Hepatocyte (in vitro differentiated cells): ENCODE measurements around the gene IGFLR1. TPM values are rescaled to one million over a fixed set of nuclear protein-coding genes. Genes with fewer than 3 reads are reported as not detected.

Experiments
- DNase-seq: peaks from one replicate; pipeline ENCODE4 v3.0.0-alpha.2; 2016; ENCODE audit warnings: low spot score
- H2AFZ ChIP-seq: fragments of 200-600 bp; sonication (generic); 2 replicates; pipeline ENCODE4 v1.6.0; 2016; ENCODE audit warnings: antibody characterized with exemption, mild to moderate bottlenecking
- H3K27ac ChIP-seq: fragments of 200-600 bp; sonication (generic); 2 replicates; pipeline ENCODE4 v1.5.1; 2016; ENCODE audit warnings: mild to moderate bottlenecking
- H3K27me3 ChIP-seq: fragments of 200-600 bp; sonication (generic); 2 replicates; pipeline ENCODE4 v1.6.1; 2016
- H3K36me3 ChIP-seq: fragments of 200-600 bp; sonication (generic); replicated peaks from 2 replicates; pipeline ENCODE4 v1.5.1; 2016; ENCODE audit warnings: low read depth; ENCODE audit not compliant: insufficient read depth
- H3K4me1 ChIP-seq: fragments of 200-600 bp; sonication (generic); 2 replicates; pipeline ENCODE4 v1.5.1; 2016; ENCODE audit warnings: mild to moderate bottlenecking, moderate library complexity; ENCODE audit not compliant: insufficient read depth
- H3K4me2 ChIP-seq: fragments of 200-600 bp; sonication (generic); 2 replicates; pipeline ENCODE4 v1.6.0; 2016
- H3K4me3 ChIP-seq: fragments of 200-600 bp; sonication (generic); 2 replicates; pipeline ENCODE4 v1.5.1; 2016; ENCODE audit warnings: mild to moderate bottlenecking
- H3K79me2 ChIP-seq: fragments of 200-600 bp; sonication (generic); 2 replicates; pipeline ENCODE4 v1.6.0; 2017; ENCODE audit warnings: mild to moderate bottlenecking
- H3K9me2 ChIP-seq: fragments of 200-600 bp; sonication (generic); replicated peaks from 2 replicates; pipeline ENCODE4 v1.6.0; 2017; ENCODE audit warnings: mild to moderate bottlenecking; ENCODE audit not compliant: insufficient read depth
- H3K9me3 ChIP-seq: fragments of 200-600 bp; sonication (generic); 2 replicates; pipeline ENCODE4 v1.5.1; 2016; ENCODE audit warnings: low read depth, mild to moderate bottlenecking
- H4K20me1 ChIP-seq: fragments of 200-600 bp; sonication (generic); 2 replicates; pipeline ENCODE4 v1.6.0; 2016; ENCODE audit warnings: mild to moderate bottlenecking; ENCODE audit not compliant: insufficient read depth, poor library complexity, severe bottlenecking
- EZH2 ChIP-seq: fragments of 200-600 bp; sonication (generic); IDR thresholded peaks from 2 replicates; pipeline ENCODE4 v1.6.1; 2016; ENCODE audit warnings: antibody characterized with exemption, mild to moderate bottlenecking, borderline replicate concordance
- EZH2phosphoT487 ChIP-seq: fragments of 200-600 bp; sonication (generic); IDR thresholded peaks from one replicate; pipeline ENCODE4 v1.6.1; 2018; ENCODE audit warnings: antibody characterized with exemption, mild to moderate bottlenecking, low read depth, moderate library complexity; ENCODE audit not compliant: unreplicated experiment, severe bottlenecking
- WGBS: methylation state at CpG from one replicate; pipeline ENCODE4 v1.1.6; 2016; ENCODE audit warnings: low lambda C conversion rate; ENCODE audit errors: missing lambda C conversion rate; 5-methylcytosine and 5-hydroxymethylcytosine counted together
- polyA plus RNA-seq: library from polyadenylated mRNA; unstranded; fragments of >200 nt; fragmentation: Nextera tagmentation; extraction: Ambion mirVana; gene quantifications from 2 replicates; pipeline ENCODE4 v1.2.1, GENCODE V29; 2016
- total RNA-seq: library from RNA; depleted of rRNA; stranded (reverse); fragments of >200 nt; gene quantifications from 2 replicates; pipeline ENCODE4 v1.2.3, GENCODE V29; 2014
- TF ChIP-seq, protein P1 (sequence below): fragments of 200-600 bp; sonication (generic); IDR thresholded peaks from 2 replicates; pipeline ENCODE4 v1.5.1; 2016; ENCODE audit warnings: antibody characterized with exemption, mild to moderate bottlenecking; ENCODE audit not compliant: poor library complexity

Gene IGFLR1
- total and polyA plus RNA-seq, 2 experiments from 2014 or later = 4.5 to 5.6 TPM

DNA sequence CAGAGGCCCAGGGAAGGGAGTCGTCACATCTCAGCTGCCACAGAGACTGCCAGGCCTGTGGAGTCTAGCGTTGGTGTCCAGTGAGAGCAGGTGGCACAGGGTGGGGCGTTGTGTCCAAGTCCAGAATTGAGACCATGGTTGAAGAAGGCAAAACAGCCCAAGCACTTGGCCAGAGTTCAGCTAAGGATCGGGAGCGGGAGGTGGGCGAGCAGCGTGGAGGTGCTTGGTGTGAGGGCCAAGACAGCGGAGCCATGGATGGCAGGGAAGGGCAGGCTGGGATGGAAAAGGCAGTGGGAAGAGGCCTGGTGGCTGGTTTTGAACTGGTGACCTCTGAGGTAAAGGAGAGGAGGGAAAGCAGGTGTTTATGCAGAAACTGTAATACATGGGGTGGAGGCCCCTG is 8.0 kb downstream of the IGFLR1 start:
- TF ChIP-seq, protein P1, sequence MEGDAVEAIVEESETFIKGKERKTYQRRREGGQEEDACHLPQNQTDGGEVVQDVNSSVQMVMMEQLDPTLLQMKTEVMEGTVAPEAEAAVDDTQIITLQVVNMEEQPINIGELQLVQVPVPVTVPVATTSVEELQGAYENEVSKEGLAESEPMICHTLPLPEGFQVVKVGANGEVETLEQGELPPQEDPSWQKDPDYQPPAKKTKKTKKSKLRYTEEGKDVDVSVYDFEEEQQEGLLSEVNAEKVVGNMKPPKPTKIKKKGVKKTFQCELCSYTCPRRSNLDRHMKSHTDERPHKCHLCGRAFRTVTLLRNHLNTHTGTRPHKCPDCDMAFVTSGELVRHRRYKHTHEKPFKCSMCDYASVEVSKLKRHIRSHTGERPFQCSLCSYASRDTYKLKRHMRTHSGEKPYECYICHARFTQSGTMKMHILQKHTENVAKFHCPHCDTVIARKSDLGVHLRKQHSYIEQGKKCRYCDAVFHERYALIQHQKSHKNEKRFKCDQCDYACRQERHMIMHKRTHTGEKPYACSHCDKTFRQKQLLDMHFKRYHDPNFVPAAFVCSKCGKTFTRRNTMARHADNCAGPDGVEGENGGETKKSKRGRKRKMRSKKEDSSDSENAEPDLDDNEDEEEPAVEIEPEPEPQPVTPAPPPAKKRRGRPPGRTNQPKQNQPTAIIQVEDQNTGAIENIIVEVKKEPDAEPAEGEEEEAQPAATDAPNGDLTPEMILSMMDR = no peak
- no peak for TF ChIP-seq EZH2
- no peak for TF ChIP-seq EZH2phosphoT487

DNA sequence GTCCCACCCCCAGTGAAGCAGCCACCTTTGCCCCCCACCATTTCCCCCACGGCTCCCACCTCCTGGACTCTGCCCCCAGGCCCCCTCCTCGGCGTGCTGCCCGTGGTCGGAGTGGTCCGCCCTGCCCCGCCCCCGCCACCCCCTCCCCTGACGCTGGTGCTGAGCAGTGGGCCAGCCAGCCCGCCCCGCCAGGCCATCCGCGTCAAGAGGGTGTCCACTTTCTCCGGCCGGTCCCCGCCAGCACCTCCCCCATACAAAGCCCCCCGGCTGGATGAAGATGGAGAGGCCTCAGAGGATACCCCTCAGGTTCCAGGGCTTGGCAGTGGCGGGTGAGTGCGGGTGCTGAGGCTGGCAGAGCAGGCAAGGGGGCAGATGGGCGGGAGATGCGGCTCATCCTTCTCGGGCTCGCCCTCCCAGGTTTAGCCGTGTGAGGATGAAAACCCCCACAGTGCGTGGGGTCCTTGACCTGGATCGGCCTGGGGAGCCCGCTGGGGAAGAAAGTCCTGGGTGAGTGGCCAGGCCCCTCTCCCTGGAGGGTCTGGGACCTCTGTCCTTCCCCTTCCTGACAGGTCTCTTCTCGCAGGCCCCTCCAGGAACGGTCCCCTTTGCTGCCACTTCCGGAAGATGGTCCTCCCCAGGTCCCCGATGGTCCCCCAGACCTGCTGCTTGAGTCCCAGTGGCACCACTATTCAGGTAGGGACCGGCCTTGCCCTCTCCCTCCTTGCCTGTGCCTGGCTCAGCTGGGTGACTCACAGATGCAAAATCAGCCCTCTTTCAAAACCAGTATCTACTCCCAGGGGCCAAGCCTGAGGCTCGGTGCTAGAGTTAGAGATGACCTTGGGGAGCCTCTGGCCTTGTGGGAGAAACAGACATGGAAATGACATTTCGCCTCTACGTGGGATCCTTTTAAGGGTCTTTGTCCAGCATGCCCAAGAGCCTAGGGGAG is 8.8 kb downstream of the IGFLR1 start:
- H3K9me3 ChIP-seq = no peaks in the 10 kb centered on the region
- no peak overlapping the region for H2AFZ ChIP-seq
- no peak overlapping the region for H3K27ac ChIP-seq
- H3K4me3 ChIP-seq = no peak overlapping the region
- H3K4me1 ChIP-seq = no peaks in the 10 kb centered on the region
- H3K36me3 ChIP-seq = no peaks in the 10 kb centered on the region
- H3K79me2 ChIP-seq = no peaks in the 10 kb centered on the region
- no peaks in the 10 kb centered on the region for H3K9me2 ChIP-seq
- DNase-seq = no peak
- WGBS = 96% methylated on average over 22 of the region's 35 CpGs
- no peak overlapping the region for H3K4me2 ChIP-seq
- no peaks in the 10 kb centered on the region for H3K27me3 ChIP-seq
- no peaks in the 10 kb centered on the region for H4K20me1 ChIP-seq
- TF ChIP-seq EZH2phosphoT487 (no peak), EZH2 (no peak)
- TF ChIP-seq, protein P1 = no peak

More for the DNA sequence above, 8.0 kb downstream of the IGFLR1 start:
- H3K36me3 ChIP-seq = no peaks in the 10 kb centered on the region
- 97% methylated on average over 8 of the region's 8 CpGs for WGBS
- no peak overlapping the region for H2AFZ ChIP-seq
- no peaks in the 10 kb centered on the region for H3K4me1 ChIP-seq
- H4K20me1 ChIP-seq = no peaks in the 10 kb centered on the region
- no peak overlapping the region for H3K4me3 ChIP-seq
- no peaks in the 10 kb centered on the region for H3K9me3 ChIP-seq
- no peaks in the 10 kb centered on the region for H3K79me2 ChIP-seq
- no peak overlapping the region for H3K27ac ChIP-seq
- no peaks in the 10 kb centered on the region for H3K27me3 ChIP-seq
- no peak for DNase-seq
- H3K4me2 ChIP-seq = no peak overlapping the region
- no peaks in the 10 kb centered on the region for H3K9me2 ChIP-seq

DNA sequence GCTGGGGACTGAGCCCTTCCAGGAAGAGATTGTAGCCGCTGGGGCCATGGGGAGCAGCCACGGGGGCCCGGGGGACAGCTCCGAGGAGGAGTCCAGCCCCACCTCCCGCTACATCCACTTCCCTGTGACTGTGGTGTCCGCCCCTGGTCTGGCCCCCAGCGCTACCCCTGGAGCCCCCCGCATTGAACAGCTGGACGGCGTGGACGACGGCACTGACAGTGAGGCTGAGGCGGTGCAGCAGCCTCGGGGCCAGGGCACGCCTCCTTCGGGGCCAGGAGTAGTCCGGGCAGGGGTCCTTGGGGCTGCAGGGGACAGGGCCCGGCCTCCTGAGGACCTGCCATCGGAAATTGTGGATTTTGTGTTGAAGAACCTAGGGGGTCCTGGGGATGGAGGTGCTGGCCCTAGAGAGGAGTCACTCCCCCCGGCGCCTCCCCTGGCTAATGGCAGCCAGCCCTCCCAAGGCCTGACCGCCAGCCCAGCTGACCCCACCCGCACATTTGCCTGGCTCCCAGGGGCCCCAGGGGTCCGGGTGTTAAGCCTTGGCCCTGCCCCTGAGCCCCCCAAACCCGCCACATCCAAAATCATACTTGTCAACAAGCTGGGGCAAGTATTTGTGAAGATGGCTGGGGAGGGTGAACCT is 9.6 kb downstream of the IGFLR1 start:
- Histone ChIP-seq H2AFZ (no peak overlapping the region), H3K27ac (no peak overlapping the region), H3K27me3 (no peaks in the 10 kb centered on the region), H4K20me1 (no peaks in the 10 kb centered on the region), H3K9me2 (no peaks in the 10 kb centered on the region), H3K79me2 (no peaks in the 10 kb centered on the region), H3K9me3 (no peaks in the 10 kb centered on the region), H3K4me3 (no peak overlapping the region), H3K4me2 (no peak overlapping the region), H3K4me1 (no peaks in the 10 kb centered on the region), H3K36me3 (no peaks in the 10 kb centered on the region)
- DNase-seq = no peak
- whole genome bisulfite sequencing = 96% methylated on average over 16 of the region's 25 CpGs
- TF ChIP-seq EZH2 = no peak
- no peak for TF ChIP-seq EZH2phosphoT487
- TF ChIP-seq, protein P1 = no peak
